SK-N-SH (cell line): ENCODE results near the gene GRK3. TPM values are rescaled to one million over a fixed set of nuclear protein-coding genes. Genes with fewer than 3 reads are reported as not detected.
A peak's percentile ranks its signal among the peaks of the same experiment; 100 is the strongest.
"Not testable (repeated sequence)": the region's sequence is repeated elsewhere in the genome, so short reads cannot be mapped to it uniquely, and the experiment has no call there.

Experiments used
- CTCF ChIA-PET: fragments of 300-600, 350-600 bp; formaldehyde crosslinking; extraction: SDS; loops from one replicate; lab custom pipeline; 2021; lab: Yijun Ruan, JAX
- POLR2A ChIA-PET: fragments of 350-600 bp; sonication (Branson Sonifier 250); formaldehyde crosslinking; extraction: SDS; loops from one replicate; lab custom pipeline; 2020; ENCODE audit warnings: antibody characterized with exemption, inconsistent platforms; lab: Yijun Ruan, JAX
- DNase-seq: peaks from one replicate; pipeline ENCODE4 v3.0.0; 2012
- H2AFZ ChIP-seq: fragments of 200-600 bp; sonication (generic); 2 replicates; pipeline ENCODE4 v1.8.1; 2016; ENCODE audit warnings: antibody characterized with exemption, mild to moderate bottlenecking, low read depth
- H3F3A ChIP-seq: fragments of 200-600 bp; sonication (generic); replicated peaks from 2 replicates; pipeline ENCODE3; 2016; ENCODE audit warnings: antibody characterized with exemption, mild to moderate bottlenecking; ENCODE audit not compliant: insufficient read depth
- H3K27ac ChIP-seq, 2 experiments: fragments of 200-500 bp in 1 of 2; fragments of 200-600 bp in 1 of 2; sonication (Bioruptor generic) in 1 of 2; sonication (generic), shearing (Covaris generic) in 1 of 2; 2 replicates each; pipeline versions ENCODE4 v1.5.1 to v1.6.1; 2014 to 2016; ENCODE audit warnings: low read depth in 2 of 2, inconsistent platforms in 1 of 2, low read length in 1 of 2, mild to moderate bottlenecking in 1 of 2, mixed read lengths in 1 of 2
- H3K27me3 ChIP-seq: fragments of 200-600 bp; sonication (generic), shearing (Covaris generic); 2 replicates; pipeline ENCODE4 v1.6.1; 2016; ENCODE audit warnings: mixed run types; ENCODE audit not compliant: insufficient read depth
- H3K36me3 ChIP-seq, 2 experiments: fragments of 200-500 bp in 1 of 2; fragments of 200-600 bp in 1 of 2; sonication (Bioruptor generic) in 1 of 2; sonication (generic) in 1 of 2; replicated peaks in 1 of 2; 2 replicates each; pipeline versions ENCODE3 to v1.5.1; 2014 to 2016; ENCODE audit warnings: low read length in 1 of 2, mild to moderate bottlenecking in 1 of 2; ENCODE audit not compliant: insufficient read depth in 2 of 2, control insufficient read depth in 1 of 2
- H3K4me1 ChIP-seq, 2 experiments: fragments of 200-500 bp in 1 of 2; fragments of 200-600 bp in 1 of 2; sonication (Bioruptor generic) in 1 of 2; sonication (generic), shearing (Covaris generic) in 1 of 2; 2 replicates each; pipeline versions ENCODE4 v1.5.1 to v1.6.1; 2014 to 2016; ENCODE audit warnings: low read depth in 1 of 2, low read length in 1 of 2, mixed run types in 1 of 2; ENCODE audit not compliant: insufficient read depth in 2 of 2, control insufficient read depth in 1 of 2
- H3K4me2 ChIP-seq: fragments of 200-600 bp; sonication (generic), shearing (Covaris generic); 2 replicates; pipeline ENCODE4 v1.6.1; 2017; ENCODE audit warnings: mixed run types
- H3K4me3 ChIP-seq, 2 experiments: fragments of 200-500 bp in 1 of 2; fragments of 200-600 bp in 1 of 2; sonication (Bioruptor generic) in 1 of 2; sonication (generic), shearing (Covaris generic) in 1 of 2; 2 replicates each; pipeline versions ENCODE4 v1.5.1 to v1.8.1; 2014 to 2016; ENCODE audit warnings: low read depth in 2 of 2, inconsistent platforms in 1 of 2, low read length in 1 of 2, mild to moderate bottlenecking in 1 of 2, mixed read lengths in 1 of 2, moderate library complexity in 1 of 2
- H3K79me2 ChIP-seq: fragments of 200-600 bp; sonication (generic); 2 replicates; pipeline ENCODE4 v1.8.1; 2017; ENCODE audit warnings: mild to moderate bottlenecking; ENCODE audit not compliant: insufficient read depth
- H3K9ac ChIP-seq: fragments of 200-600 bp; sonication (generic); 2 replicates; pipeline ENCODE4 v1.6.1; 2017; ENCODE audit warnings: mixed run types
- H3K9me2 ChIP-seq: fragments of 200-600 bp; sonication (generic); 2 replicates; pipeline ENCODE4 v1.6.1; 2017; ENCODE audit warnings: mixed run types
- H3K9me3 ChIP-seq: fragments of 200-600 bp; sonication (generic); 2 replicates; pipeline ENCODE4 v1.6.1; 2017; ENCODE audit warnings: mixed run types, mild to moderate bottlenecking, moderate library complexity
- H4K20me1 ChIP-seq: fragments of 200-600 bp; sonication (generic); 2 replicates; pipeline ENCODE4 v1.6.1; 2017; ENCODE audit warnings: mild to moderate bottlenecking, mixed run types; ENCODE audit not compliant: insufficient read depth
- CHD2 ChIP-seq: fragments of 150-350 bp; IDR thresholded peaks from 2 replicates; pipeline ENCODE4 v1.6.1; 2018; ENCODE audit warnings: low read length; ENCODE audit not compliant: partially characterized antibody
- EP300 ChIP-seq, 2 experiments: IDR thresholded peaks; 2 replicates each; pipeline versions ENCODE4 v1.4.0 to v1.6.1; 2012; ENCODE audit warnings: borderline replicate concordance in 1 of 2, low read depth in 1 of 2, low read length in 1 of 2
- FOSL2 ChIP-seq: IDR thresholded peaks from 2 replicates; pipeline ENCODE4 v1.4.0; 2012; ENCODE audit warnings: low read depth, mild to moderate bottlenecking, moderate library complexity, borderline replicate concordance
- FOXM1 ChIP-seq: IDR thresholded peaks from 2 replicates; pipeline ENCODE4 v1.4.0; 2012; ENCODE audit warnings: low read depth, mild to moderate bottlenecking
- IRF3 ChIP-seq: fragments of 150-350 bp; IDR thresholded peaks from 2 replicates; pipeline ENCODE4 v1.6.1; 2016; ENCODE audit warnings: mild to moderate bottlenecking, low read depth, low read length
- JUND ChIP-seq: IDR thresholded peaks from 2 replicates; pipeline ENCODE4 v1.4.0; 2012
- MAX ChIP-seq: IDR thresholded peaks from 2 replicates; pipeline ENCODE4 v1.4.0; 2012; ENCODE audit warnings: low read depth
- MEF2A ChIP-seq: IDR thresholded peaks from 2 replicates; pipeline ENCODE4 v1.4.0; 2012; ENCODE audit warnings: low read depth, borderline replicate concordance
- MXI1 ChIP-seq: IDR thresholded peaks from 2 replicates; pipeline ENCODE4 v1.6.1; 2012; ENCODE audit warnings: mild to moderate bottlenecking, low read depth, low read length, improper control_type of control experiment
- NFIC ChIP-seq: IDR thresholded peaks from 2 replicates; pipeline ENCODE4 v1.4.0; 2012; ENCODE audit warnings: borderline replicate concordance
- PBX3 ChIP-seq: IDR thresholded peaks from 2 replicates; pipeline ENCODE4; 2012
- RAD21 ChIP-seq: IDR thresholded peaks from 2 replicates; pipeline ENCODE4 v1.6.1; 2012; ENCODE audit warnings: mild to moderate bottlenecking, low read length
- RXRA ChIP-seq: IDR thresholded peaks from 2 replicates; pipeline ENCODE4 v1.4.0; 2012; ENCODE audit warnings: low read depth, mild to moderate bottlenecking, borderline replicate concordance
- SMC3 ChIP-seq: IDR thresholded peaks from 2 replicates; pipeline ENCODE4 v1.6.1; 2012; ENCODE audit warnings: low read depth, low read length, improper control_type of control experiment
- TCF12 ChIP-seq: IDR thresholded peaks from 2 replicates; pipeline ENCODE4 v1.4.0; 2012
- TEAD4 ChIP-seq: IDR thresholded peaks from 2 replicates; pipeline ENCODE4 v1.4.0; 2012; ENCODE audit warnings: mild to moderate bottlenecking, borderline replicate concordance; ENCODE audit not compliant: insufficient read depth
- YY1 ChIP-seq: IDR thresholded peaks from 2 replicates; pipeline ENCODE4 v1.4.0; 2012; ENCODE audit warnings: low read depth, mild to moderate bottlenecking
- ZBTB33 ChIP-seq: IDR thresholded peaks from 2 replicates; pipeline ENCODE4 v1.4.0; 2012; ENCODE audit warnings: low read depth, borderline replicate concordance
- WGBS: methylation state at CpG from one replicate; pipeline ENCODE4 v1.1.6; 2017; ENCODE audit warnings: low lambda C conversion rate; 5-methylcytosine and 5-hydroxymethylcytosine counted together
- polyA plus RNA-seq, 3 experiments: library from polyadenylated mRNA; depleted of rRNA; stranded (reverse); fragments of >200 nt; gene quantifications; 2 replicates each; pipeline ENCODE4 v1.2.3, GENCODE V29; 2012

GRK3 gene
- polyA plus RNA-seq, 1 of the 3 experiments (the other 2 are of a cell fraction), result 1.3 TPM

- ChIA-PET POLR2A (no interaction called here), CTCF (no interaction called here)
- no peaks in the 10 kb centered on the region for H3K9me2 ChIP-seq
- H3K9ac ChIP-seq, result no peak overlapping the region
- H3K27ac ChIP-seq, result peak overlapping the region in 1 of 2 experiments; percentile 57; a peak in 1 of 4 replicates
- H4K20me1 ChIP-seq, result no peaks in the 10 kb centered on the region
- TF ChIP-seq FOSL2 (no peak), MEF2A (no peak), RXRA (no peak), SMC3 (no peak), YY1 (no peak), CHD2 (no peak), RAD21 (no peak), ZBTB33 (no peak), MXI1 (no peak), IRF3 (no peak)
- no peak overlapping the region for H3K4me2 ChIP-seq
- H3K36me3 ChIP-seq, result no peaks in the 10 kb centered on the region
- WGBS, result 76% methylated on average over 1 of the region's 1 CpG
- H3F3A ChIP-seq, result peaks cover 16% of the 10 kb centered on the region
- H3K4me3 ChIP-seq, result no peak overlapping the region
- H3K9me3 ChIP-seq, result no peaks in the 10 kb centered on the region
- no peaks in the 10 kb centered on the region for H3K79me2 ChIP-seq
- H3K4me1 ChIP-seq, result no peaks in the 10 kb centered on the region; a peak in 1 of 4 replicates
- no peaks in the 10 kb centered on the region for H3K27me3 ChIP-seq
- no peak overlapping the region for H2AFZ ChIP-seq
- no peak for DNase-seq
These were observed 13.1 kb upstream of the GRK3 start for GRCh38 chr22:25551396-25551795.

GRCh38 chr22:25552405-25552804 is 12.1 kb upstream of the GRK3 start:
- POLR2A ChIA-PET, H3K4me1 ChIP-seq, H3K4me2 ChIP-seq, H3K36me3 ChIP-seq, H2AFZ ChIP-seq, H3K9me2 ChIP-seq, H3K79me2 ChIP-seq, H4K20me1 ChIP-seq, DNase-seq, H3K9ac ChIP-seq, H3K27me3 ChIP-seq, H3K9me3 ChIP-seq, H3K4me3 ChIP-seq: not testable (repeated sequence)
- H3K27ac ChIP-seq, result peak overlapping the region in 1 of 2 experiments; percentile 31; a peak in 1 of 4 replicates
- WGBS, result 8% methylated on average over 1 of the region's 1 CpG
- H3F3A ChIP-seq, result peaks cover 11% of the 10 kb centered on the region
- CTCF ChIA-PET, result interaction anchor here (1.4 kb wide), 1 partner anchor 8 kb away, joined by 7 read pairs; no protein-coding TSS in a partner anchor
- 0 out of 2 replicates have a peak, but pooled peaks have one; percentile 18 for TF ChIP-seq MAX
- peak; percentile 63; the same call in 1 of the 2 replicates for TF ChIP-seq FOSL2
- TF ChIP-seq JUND, result peak; percentile 73
- peak; percentile 88 for TF ChIP-seq TCF12
- peak; percentile 80 for TF ChIP-seq PBX3
- TF ChIP-seq TEAD4, result peak; percentile 86
- TF ChIP-seq FOXM1, result 0 out of 2 replicates have a peak, but pooled peaks have one; percentile 64
- peak in 1 of 2 experiments; percentile 83; a peak in 2 of 4 replicates for TF ChIP-seq EP300 (IDR thresholded peaks at IDR 0.05; ENCODE audit: borderline replicate concordance in 1 of 2, low read depth in 1 of 2, low read length in 1 of 2)
- peak; percentile 82 for TF ChIP-seq NFIC
